ENCODE measurements around the gene LGALS3BP.

Gene LGALS3BP

GRCh38 chr17:78973792-78974520, 5.8 kb downstream of the LGALS3BP start:
- TF ChIP-seq TAF1 (IDR thresholded peaks at IDR 0.05; ENCODE audit: borderline replicate concordance, low read depth, low read length) = no peak
- no peak for TF ChIP-seq POLR2AphosphoS5 (IDR thresholded peaks at IDR 0.05; ENCODE audit: low read depth, low read length)
- TF ChIP-seq POLR2A (IDR thresholded peaks at IDR 0.05; ENCODE audit: low read depth, low read length) = no peak
- DNase-seq (ENCODE audit: insufficient read length) (no peak), FAIRE-seq (no peak)

GRCh38 chr17:78973196-78973595, 6.5 kb downstream of the LGALS3BP start:
- no peak for FAIRE-seq
- TF ChIP-seq POLR2A (IDR thresholded peaks at IDR 0.05; ENCODE audit: low read depth, low read length) (no peak), POLR2AphosphoS5 (IDR thresholded peaks at IDR 0.05; ENCODE audit: low read depth, low read length) (no peak), TAF1 (IDR thresholded peaks at IDR 0.05; ENCODE audit: borderline replicate concordance, low read depth, low read length) (no peak)
- no peak for DNase-seq (ENCODE audit: insufficient read length)

- no peak for TF ChIP-seq POLR2AphosphoS5 (IDR thresholded peaks at IDR 0.05; ENCODE audit: low read depth, low read length)
- no peak for TF ChIP-seq TAF1 (IDR thresholded peaks at IDR 0.05; ENCODE audit: borderline replicate concordance, low read depth, low read length)
- no peak for TF ChIP-seq POLR2A (IDR thresholded peaks at IDR 0.05; ENCODE audit: low read depth, low read length)
- FAIRE-seq = no peak
- no peak for DNase-seq (ENCODE audit: insufficient read length)
These were observed 7.1 kb downstream of the LGALS3BP start for GRCh38 chr17:78972507-78973105.

GRCh38 chr17:78971756-78972506, 7.8 kb downstream of the LGALS3BP start:
- FAIRE-seq (no peak), DNase-seq (ENCODE audit: insufficient read length) (no peak)
- TF ChIP-seq POLR2AphosphoS5 (IDR thresholded peaks at IDR 0.05; ENCODE audit: low read depth, low read length) (no peak), POLR2A (IDR thresholded peaks at IDR 0.05; ENCODE audit: low read depth, low read length) (no peak), TAF1 (IDR thresholded peaks at IDR 0.05; ENCODE audit: borderline replicate concordance, low read depth, low read length) (no peak)

- DNase-seq (ENCODE audit: insufficient read length) (peak; percentile 81), FAIRE-seq (no peak)
- no peak for TF ChIP-seq TAF1 (IDR thresholded peaks at IDR 0.05; ENCODE audit: borderline replicate concordance, low read depth, low read length)
- TF ChIP-seq POLR2AphosphoS5 (IDR thresholded peaks at IDR 0.05; ENCODE audit: low read depth, low read length) = no peak
- TF ChIP-seq POLR2A (IDR thresholded peaks at IDR 0.05; ENCODE audit: low read depth, low read length) = no peak
These were observed 8.6 kb downstream of the LGALS3BP start for GRCh38 chr17:78970834-78971755.

GRCh38 chr17:78969865-78970264, 9.9 kb downstream of the LGALS3BP start:
- FAIRE-seq = no peak
- DNase-seq (ENCODE audit: insufficient read length) = no peak
- TF ChIP-seq POLR2AphosphoS5 (IDR thresholded peaks at IDR 0.05; ENCODE audit: low read depth, low read length) (no peak), TAF1 (IDR thresholded peaks at IDR 0.05; ENCODE audit: borderline replicate concordance, low read depth, low read length) (no peak), POLR2A (IDR thresholded peaks at IDR 0.05; ENCODE audit: low read depth, low read length) (no peak)

- FAIRE-seq (no peak), DNase-seq (ENCODE audit: insufficient read length) (no peak)
- TF ChIP-seq TAF1 (IDR thresholded peaks at IDR 0.05; ENCODE audit: borderline replicate concordance, low read depth, low read length) (no peak), POLR2AphosphoS5 (IDR thresholded peaks at IDR 0.05; ENCODE audit: low read depth, low read length) (no peak), POLR2A (IDR thresholded peaks at IDR 0.05; ENCODE audit: low read depth, low read length) (no peak)
These were observed 11.9 kb downstream of the LGALS3BP start for GRCh38 chr17:78967782-78968362.

- no peak for TF ChIP-seq TAF1 (IDR thresholded peaks at IDR 0.05; ENCODE audit: borderline replicate concordance, low read depth, low read length)
- no peak for TF ChIP-seq POLR2AphosphoS5 (IDR thresholded peaks at IDR 0.05; ENCODE audit: low read depth, low read length)
- no peak for TF ChIP-seq POLR2A (IDR thresholded peaks at IDR 0.05; ENCODE audit: low read depth, low read length)
- DNase-seq (ENCODE audit: insufficient read length) (no peak), FAIRE-seq (no peak)
These were observed 12.7 kb downstream of the LGALS3BP start for GRCh38 chr17:78966910-78967600.

GRCh38 chr17:78966123-78966813, 13.5 kb downstream of the LGALS3BP start:
- TF ChIP-seq POLR2A (IDR thresholded peaks at IDR 0.05; ENCODE audit: low read depth, low read length) (no peak), POLR2AphosphoS5 (IDR thresholded peaks at IDR 0.05; ENCODE audit: low read depth, low read length) (no peak)
- DNase-seq (ENCODE audit: insufficient read length) (no peak), FAIRE-seq (no peak)
